ENCODE measurements around the gene SCARF2. TPM values are rescaled to one million over a fixed set of nuclear protein-coding genes. Genes with fewer than 3 reads are reported as not detected.

SCARF2 gene
- total and polyA plus RNA-seq, 4 experiments from 2014 or later: 0.12 to 2.7 (median 1.9) TPM

GRCh38 chr22:20432244-20432686 lies 5.4 kb downstream of the SCARF2 start:
- H3K27ac ChIP-seq (ENCODE audit: low read depth, low read length): no peak overlapping the region
- H3K36me3 Mint-ChIP-seq: no peaks in the 10 kb centered on the region
- peaks cover 44% of the 10 kb centered on the region for H3K4me1 ChIP-seq (ENCODE audit: insufficient read depth, low read length)
- ChIA-PET POLR2A (ENCODE audit: partially characterized antibody) (interaction anchor here (1.4 to 3.2 kb wide), 2 partner anchors 9 to 32 kb away, joined by 4 to 11 read pairs; no protein-coding TSS in a partner anchor), CTCF (ENCODE audit: partially characterized antibody) (interaction anchor here (1.4 kb wide), 1 partner anchor 14 kb away, joined by 6 read pairs; no protein-coding TSS in a partner anchor)
- no peaks in the 10 kb centered on the region for H3K9me3 Mint-ChIP-seq
- peaks cover 21 to 24% of the 10 kb centered on the region in 2 donors for H3K27me3 Mint-ChIP-seq
- H3K4me3 Mint-ChIP-seq: peak overlapping the region in 5 of 8 donors; percentile 40 to 72 (median 64)
- peak overlapping the region in 4 of 7 donors; percentile 22 to 77 (median 49) for H3K27ac Mint-ChIP-seq
- peaks cover 14 to 52% (median 20%) of the 10 kb centered on the region in 4 donors for H3K4me1 Mint-ChIP-seq
- intact Hi-C loops (cut with micrococcal nuclease): no loop called here
- peaks cover 26% of the 10 kb centered on the region for H3K27me3 ChIP-seq (ENCODE audit: insufficient read depth, low read length)
- H3K4me3 ChIP-seq (ENCODE audit: low read length in 2 of 2): no peak overlapping the region
- no peaks in the 10 kb centered on the region for H3K36me3 ChIP-seq (ENCODE audit: insufficient read depth, low read length)
- H3K9me3 ChIP-seq (ENCODE audit: control insufficient read depth in 1 of 2, low read length in 2 of 2): no peaks in the 10 kb centered on the region
- DNase-seq: no peak

GRCh38 chr22:20431511-20432192 lies 6.0 kb downstream of the SCARF2 start:
- Mint-ChIP-seq H3K4me1 (peaks cover 8 to 50% (median 18%) of the 10 kb centered on the region in 4 donors), H3K4me3 (peak overlapping the region in 6 of 8 donors; percentile 40 to 72 (median 55)), H3K36me3 (no peaks in the 10 kb centered on the region), H3K27ac (peak overlapping the region in 1 of 7 donors; percentile 42), H3K27me3 (peaks cover 20 to 21% of the 10 kb centered on the region in 2 donors), H3K9me3 (no peaks in the 10 kb centered on the region)
- peak overlapping the region in 1 of 2 donors; percentile 65 for H3K4me3 ChIP-seq (ENCODE audit: low read length in 2 of 2)
- intact Hi-C loops (cut with micrococcal nuclease): loop anchor here (1.0 kb wide), 1 partner anchor 65 kb away; no protein-coding TSS in a partner anchor
- peaks cover 24% of the 10 kb centered on the region for H3K27me3 ChIP-seq (ENCODE audit: insufficient read depth, low read length)
- H3K36me3 ChIP-seq (ENCODE audit: insufficient read depth, low read length): no peaks in the 10 kb centered on the region
- POLR2A ChIA-PET (ENCODE audit: partially characterized antibody): interaction anchor here (1.4 to 3.2 kb wide), 3 partner anchors 8 to 135 kb away, joined by 4 to 11 read pairs (median 4); no protein-coding TSS in a partner anchor
- no peak overlapping the region for H3K27ac ChIP-seq (ENCODE audit: low read depth, low read length)
- DNase-seq: no peak
- no peaks in the 10 kb centered on the region for H3K9me3 ChIP-seq (ENCODE audit: control insufficient read depth in 1 of 2, low read length in 2 of 2)
- peaks cover 38% of the 10 kb centered on the region for H3K4me1 ChIP-seq (ENCODE audit: insufficient read depth, low read length)
- CTCF ChIA-PET (ENCODE audit: partially characterized antibody): interaction anchor here (0.9 to 1.4 kb wide), 2 partner anchors 13 to 29 kb away, joined by 3 to 6 read pairs; no protein-coding TSS in a partner anchor

- DNase-seq: peak; percentile 61 to 72 (median 68)
- Histone ChIP-seq H3K9me3 (ENCODE audit: control insufficient read depth in 1 of 2, low read length in 2 of 2) (no peaks in the 10 kb centered on the region), H3K27ac (ENCODE audit: low read depth, low read length) (no peak overlapping the region), H3K27me3 (ENCODE audit: insufficient read depth, low read length) (peaks cover 19% of the 10 kb centered on the region), H3K4me3 (ENCODE audit: low read length in 2 of 2) (peak overlapping the region in 1 of 2 donors; percentile 65), H3K4me1 (ENCODE audit: insufficient read depth, low read length) (peaks cover 37% of the 10 kb centered on the region), H3K36me3 (ENCODE audit: insufficient read depth, low read length) (no peaks in the 10 kb centered on the region)
- Mint-ChIP-seq H3K36me3 (no peaks in the 10 kb centered on the region), H3K9me3 (no peaks in the 10 kb centered on the region), H3K27me3 (peaks cover 20% of the 10 kb centered on the region in 2 donors), H3K27ac (no peak overlapping the region), H3K4me3 (peak overlapping the region; percentile 67 to 91 (median 88)), H3K4me1 (peaks cover 10 to 49% (median 18%) of the 10 kb centered on the region in 4 donors)
- intact Hi-C loops (cut with micrococcal nuclease): loop anchor here (1.0 kb wide), 1 partner anchor 65 kb away; no protein-coding TSS in a partner anchor
- CTCF ChIA-PET (ENCODE audit: partially characterized antibody): interaction anchor here (0.9 to 2.6 kb wide), 5 partner anchors 13 to 133 kb away, joined by 3 to 20 read pairs (median 4); no protein-coding TSS in a partner anchor
- POLR2A ChIA-PET (ENCODE audit: partially characterized antibody): interaction anchor here (1.6 to 4.9 kb wide), 4 partner anchors 12 to 136 kb away, joined by 4 to 52 read pairs (median 8); no protein-coding TSS in a partner anchor
Measured at GRCh38 chr22:20430720-20431510, 6.7 kb downstream of the SCARF2 start.

GRCh38 chr22:20430101-20430719 lies 7.4 kb downstream of the SCARF2 start:
- peaks cover 13 to 14% of the 10 kb centered on the region in 2 donors for H3K27me3 Mint-ChIP-seq
- H3K27me3 ChIP-seq (ENCODE audit: insufficient read depth, low read length): peaks cover 12% of the 10 kb centered on the region
- peak overlapping the region; percentile 65 to 86 for H3K4me3 ChIP-seq (ENCODE audit: low read length in 2 of 2)
- intact Hi-C loops (cut with micrococcal nuclease): no loop called here
- H3K4me1 Mint-ChIP-seq: peaks cover 10 to 49% (median 18%) of the 10 kb centered on the region in 4 donors
- DNase-seq: peak in 1 of 5 donors; percentile 29
- POLR2A ChIA-PET (ENCODE audit: partially characterized antibody): interaction anchor here (1.6 to 4.9 kb wide), 5 partner anchors 11 to 136 kb away, joined by 4 to 52 read pairs (median 7); partner anchors contain the start of gene KLHL22
- no peaks in the 10 kb centered on the region for H3K36me3 Mint-ChIP-seq
- H3K27ac Mint-ChIP-seq: peak overlapping the region in 2 of 7 donors; percentile 46 to 72
- H3K4me1 ChIP-seq (ENCODE audit: insufficient read depth, low read length): peaks cover 37% of the 10 kb centered on the region
- CTCF ChIA-PET (ENCODE audit: partially characterized antibody): interaction anchor here (0.8 to 2.6 kb wide), 7 partner anchors 13 to 139 kb away, joined by 3 to 20 read pairs (median 4); no protein-coding TSS in a partner anchor
- H3K4me3 Mint-ChIP-seq: peak overlapping the region; percentile 68 to 92 (median 89)
- H3K9me3 Mint-ChIP-seq: no peaks in the 10 kb centered on the region
- H3K36me3 ChIP-seq (ENCODE audit: insufficient read depth, low read length): no peaks in the 10 kb centered on the region
- no peaks in the 10 kb centered on the region for H3K9me3 ChIP-seq (ENCODE audit: control insufficient read depth in 1 of 2, low read length in 2 of 2)
- no peak overlapping the region for H3K27ac ChIP-seq (ENCODE audit: low read depth, low read length)

GRCh38 chr22:20429254-20430100 lies 8.1 kb downstream of the SCARF2 start:
- Mint-ChIP-seq H3K27me3 (peaks cover 7 to 9% of the 10 kb centered on the region in 2 donors), H3K4me1 (peaks cover 10 to 44% (median 18%) of the 10 kb centered on the region in 4 donors), H3K9me3 (no peaks in the 10 kb centered on the region), H3K4me3 (peak overlapping the region; percentile 68 to 92 (median 89)), H3K36me3 (no peaks in the 10 kb centered on the region), H3K27ac (peak overlapping the region; percentile 49 to 92 (median 81))
- H3K27me3 ChIP-seq (ENCODE audit: insufficient read depth, low read length): peaks cover 11% of the 10 kb centered on the region
- peak; percentile 75 to 81 (median 77) for DNase-seq
- no peaks in the 10 kb centered on the region for H3K9me3 ChIP-seq (ENCODE audit: control insufficient read depth in 1 of 2, low read length in 2 of 2)
- CTCF ChIA-PET (ENCODE audit: partially characterized antibody): interaction anchor here (0.8 to 2.6 kb wide), 7 partner anchors 12 to 140 kb away, joined by 3 to 20 read pairs (median 4); no protein-coding TSS in a partner anchor
- H3K36me3 ChIP-seq (ENCODE audit: insufficient read depth, low read length): no peaks in the 10 kb centered on the region
- peak overlapping the region; percentile 65 to 86 for H3K4me3 ChIP-seq (ENCODE audit: low read length in 2 of 2)
- no peak overlapping the region for H3K27ac ChIP-seq (ENCODE audit: low read depth, low read length)
- POLR2A ChIA-PET (ENCODE audit: partially characterized antibody): interaction anchor here (0.6 to 4.9 kb wide), 17 partner anchors 11 to 312 kb away, joined by 3 to 52 read pairs (median 4); partner anchors contain the start of genes DGCR6L, KLHL22, MED15 and ZNF74
- H3K4me1 ChIP-seq (ENCODE audit: insufficient read depth, low read length): peaks cover 37% of the 10 kb centered on the region
- intact Hi-C loops (cut with micrococcal nuclease): loop anchor here (1.0 kb wide), 2 partner anchors 27 to 34 kb away; no protein-coding TSS in a partner anchor

Measured in CD4-positive, alpha-beta memory T cell (primary cell).